HG03575 (cell line): ENCODE measurements around the gene THSD7A.

Experiments used
- ATAC-seq: cut with Tn5 transposase; IDR thresholded peaks from one replicate; pipeline ENCODE4 v1.9.1; 2021; ENCODE audit not compliant: unreplicated experiment, insufficient number of reproducible peaks, low FRiP score; ENCODE audit errors: extremely low read depth

Gene THSD7A

DNA sequence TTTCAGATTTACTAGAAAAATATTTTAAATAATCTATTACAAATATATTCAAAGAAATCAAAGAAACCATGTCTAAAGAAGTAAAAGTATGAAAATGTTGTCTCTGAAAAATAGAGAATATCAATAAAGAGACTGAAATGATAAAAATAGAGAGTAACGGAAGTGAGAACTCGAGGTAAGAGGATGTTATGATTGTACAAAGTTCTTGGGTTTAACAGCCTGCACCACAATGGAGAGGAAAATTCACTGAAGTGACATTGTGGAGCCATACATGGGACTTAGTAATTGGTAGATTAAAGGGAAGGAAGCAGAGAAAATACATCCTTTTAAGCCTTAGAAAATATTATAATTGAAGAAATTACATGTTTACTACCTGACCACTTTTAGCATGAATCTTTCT lies 77.9 kb downstream of the THSD7A start:
- no peak for ATAC-seq

DNA sequence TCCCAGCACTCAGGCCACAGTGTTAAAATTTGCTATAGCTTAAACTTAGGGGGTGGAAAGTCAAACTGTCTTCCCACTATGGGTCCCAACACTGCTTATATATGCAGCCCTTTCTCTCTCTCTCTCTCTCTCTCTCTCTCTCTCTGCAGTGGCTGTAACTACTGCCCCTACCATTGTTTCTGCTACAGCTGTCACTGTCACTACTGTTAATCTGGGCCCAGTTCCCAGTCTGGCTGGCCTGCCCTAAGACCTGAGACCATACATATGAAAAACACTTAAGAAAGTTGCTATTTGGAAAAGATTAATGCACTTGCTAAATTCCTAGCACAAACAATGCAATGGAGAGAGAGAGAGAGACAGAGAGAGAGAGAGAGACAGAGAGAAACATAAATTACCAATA lies 78.6 kb downstream of the THSD7A start:
- ATAC-seq, result no peak

DNA sequence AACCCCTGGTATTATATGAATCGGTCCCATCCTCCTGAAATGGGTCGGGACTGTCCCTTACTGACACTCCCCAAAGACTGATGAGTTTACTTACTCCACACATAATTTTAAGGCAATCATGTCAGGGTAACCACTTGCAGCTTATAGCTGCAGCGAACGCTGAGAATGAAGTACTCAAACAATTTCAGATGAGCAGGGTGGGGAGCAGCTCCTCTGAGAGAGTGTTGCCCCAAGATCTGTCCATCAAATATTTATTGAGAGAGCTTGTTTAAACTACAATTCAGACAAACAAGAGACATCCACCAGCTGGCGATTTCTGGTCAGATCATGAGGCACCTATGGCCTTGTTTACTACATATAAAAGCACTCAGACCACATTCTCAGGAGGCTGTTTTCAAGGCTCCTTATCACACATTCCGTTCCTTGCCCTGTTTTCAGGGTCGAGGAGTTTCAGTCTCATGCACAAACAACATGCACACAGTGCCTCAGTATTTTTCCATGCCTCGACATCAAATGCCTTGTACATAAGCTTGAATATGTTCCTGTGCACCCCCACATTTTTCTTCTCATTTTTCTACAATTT lies 80.1 kb downstream of the THSD7A start:
- no peak for ATAC-seq

DNA sequence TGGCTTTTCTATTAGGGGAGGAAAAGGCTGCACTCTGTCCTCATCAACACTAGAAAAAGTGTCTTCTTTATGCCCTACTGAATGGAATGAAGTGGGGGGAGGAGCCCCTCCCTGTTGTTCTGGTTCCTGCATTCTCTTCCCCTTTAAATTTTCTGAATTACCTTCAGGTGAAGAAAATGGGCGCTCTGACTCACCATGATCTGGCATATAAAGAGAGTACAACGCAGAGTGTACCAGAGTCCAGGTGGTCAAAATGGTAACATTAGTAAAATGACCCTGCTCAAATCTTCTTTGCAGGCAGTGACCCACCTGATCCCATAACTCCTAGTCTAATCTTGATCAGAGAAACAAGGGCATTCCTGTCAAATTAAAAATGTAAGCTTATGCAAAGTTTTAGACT lies 80.7 kb downstream of the THSD7A start:
- ATAC-seq, result no peak

DNA sequence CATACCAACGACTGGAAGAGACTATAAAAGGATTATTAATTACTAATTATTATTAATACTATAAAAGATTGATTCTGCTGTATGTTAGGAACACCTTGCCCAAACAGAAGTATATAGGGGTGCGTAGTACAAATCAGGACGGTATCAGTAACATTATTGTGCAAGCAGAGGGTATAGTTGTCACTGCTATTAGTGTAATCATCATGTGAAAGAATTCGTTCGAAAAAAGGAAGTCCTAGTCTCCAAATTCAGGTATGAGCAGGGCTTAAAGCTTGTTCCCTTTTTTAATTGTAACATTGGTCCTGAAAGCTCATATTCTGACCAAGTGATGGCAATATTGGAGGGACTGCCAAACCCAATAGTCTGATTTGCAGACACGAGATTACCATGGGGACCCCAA lies 81.8 kb downstream of the THSD7A start:
- no peak for ATAC-seq

DNA sequence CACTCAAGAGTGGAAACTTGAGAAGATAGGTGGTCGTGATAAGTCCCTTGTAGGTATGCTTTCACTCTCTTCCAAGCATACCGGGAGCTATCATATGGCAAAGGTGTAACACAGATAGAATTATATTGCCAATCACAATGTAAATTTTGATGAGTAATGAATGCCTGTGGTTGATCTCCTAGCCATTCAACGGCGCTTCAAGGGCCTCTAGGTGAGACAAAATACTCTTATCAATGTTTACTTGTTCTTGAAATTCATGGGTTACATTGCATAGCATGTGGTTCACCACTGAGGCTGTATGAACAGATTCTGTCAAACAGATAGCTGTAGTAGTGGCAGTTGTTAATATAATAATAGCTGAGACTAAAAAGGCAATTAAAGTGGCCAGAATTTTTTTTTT lies 82.4 kb downstream of the THSD7A start:
- no peak for ATAC-seq

DNA sequence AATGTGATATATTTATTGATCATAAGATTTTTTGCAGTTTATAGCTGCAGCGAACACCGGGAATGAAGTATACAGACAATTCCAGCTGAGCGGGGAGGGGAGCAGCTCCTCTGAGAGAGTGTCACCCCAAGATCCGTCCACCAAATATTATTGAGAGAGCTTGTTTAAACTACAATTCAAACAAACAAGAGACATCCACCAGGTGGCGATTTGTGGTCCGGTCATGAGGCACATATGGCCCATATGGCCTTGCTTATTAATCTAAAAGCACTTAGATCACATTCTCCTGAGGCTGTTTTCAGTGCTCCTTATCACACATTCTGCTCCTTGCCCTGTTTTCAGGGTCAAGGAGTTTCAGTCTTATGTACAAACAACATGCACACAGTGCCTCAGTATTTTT lies 83.1 kb downstream of the THSD7A start:
- ATAC-seq, result no peak

DNA sequence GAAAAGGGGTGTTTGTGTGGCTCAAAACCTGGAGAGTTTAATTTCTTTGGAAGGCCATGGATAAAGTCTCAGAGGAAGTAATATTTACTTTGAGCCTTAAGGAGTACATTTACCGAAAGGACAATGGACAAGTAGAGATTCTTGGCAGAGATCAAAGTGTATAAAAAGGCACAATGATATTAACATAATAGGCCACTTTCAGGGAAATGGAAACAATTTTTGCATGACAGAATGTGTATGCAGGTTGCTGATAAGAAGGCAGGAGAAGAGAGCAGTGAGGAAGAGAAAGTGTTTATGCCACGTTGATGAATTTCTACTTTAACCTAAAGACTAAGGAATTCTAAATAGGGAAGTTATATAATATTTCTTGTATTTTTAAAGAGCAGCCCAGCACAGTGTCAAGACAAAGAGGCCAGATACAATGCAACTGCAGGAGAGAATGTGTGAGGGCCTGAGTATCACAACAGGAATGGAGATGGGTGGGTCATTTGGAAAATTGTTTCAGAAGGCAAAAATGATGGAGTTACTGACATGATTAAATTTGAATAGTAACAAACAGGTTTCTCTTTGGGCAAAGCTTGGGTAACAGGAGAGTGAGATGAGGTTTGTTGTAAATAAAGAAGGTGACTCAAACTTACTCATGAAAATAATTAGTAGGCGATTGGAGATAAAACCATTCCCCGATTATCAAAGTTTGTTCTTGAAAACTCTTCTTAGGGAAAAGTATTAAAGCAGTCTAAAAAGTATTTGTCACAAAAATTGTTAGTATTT lies 84.1 kb downstream of the THSD7A start:
- no peak for ATAC-seq

DNA sequence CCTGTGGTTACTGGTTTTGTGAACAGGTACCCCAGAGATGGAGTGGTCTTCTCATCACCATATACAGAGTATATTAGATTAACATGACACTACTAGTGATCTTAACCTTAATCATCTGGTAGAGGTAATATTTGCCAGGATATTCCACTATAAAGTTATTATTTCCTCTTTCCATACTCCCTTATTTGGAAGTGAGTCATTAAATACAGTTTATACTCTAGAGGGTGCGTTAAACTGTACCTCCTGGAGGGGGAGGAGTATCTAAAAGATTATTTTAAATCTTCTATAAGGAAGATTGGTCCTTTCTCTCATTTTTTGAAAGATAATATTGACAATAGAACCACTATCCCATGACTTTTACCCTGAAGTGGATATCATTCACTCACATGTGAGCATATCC lies 85.4 kb downstream of the THSD7A start:
- no peak for ATAC-seq

DNA sequence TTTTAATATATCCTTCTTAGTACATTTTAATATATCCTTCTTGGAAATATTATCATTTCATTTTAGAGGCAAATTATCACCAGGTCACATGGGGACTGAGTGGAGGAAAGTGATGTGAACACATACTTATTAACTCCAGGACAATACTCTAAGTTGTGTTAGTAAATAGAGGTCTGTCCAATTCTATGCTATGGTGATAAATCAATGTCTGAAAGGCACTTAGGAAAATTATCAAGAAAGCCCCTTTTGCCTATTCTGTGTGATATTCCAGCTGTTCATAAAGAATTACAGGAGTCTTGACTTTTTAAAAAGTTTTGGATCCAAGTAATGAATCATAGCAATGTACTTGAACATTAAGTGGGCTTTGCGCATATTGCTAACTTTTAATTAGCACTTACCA lies 88.5 kb downstream of the THSD7A start:
- ATAC-seq, result no peak

DNA sequence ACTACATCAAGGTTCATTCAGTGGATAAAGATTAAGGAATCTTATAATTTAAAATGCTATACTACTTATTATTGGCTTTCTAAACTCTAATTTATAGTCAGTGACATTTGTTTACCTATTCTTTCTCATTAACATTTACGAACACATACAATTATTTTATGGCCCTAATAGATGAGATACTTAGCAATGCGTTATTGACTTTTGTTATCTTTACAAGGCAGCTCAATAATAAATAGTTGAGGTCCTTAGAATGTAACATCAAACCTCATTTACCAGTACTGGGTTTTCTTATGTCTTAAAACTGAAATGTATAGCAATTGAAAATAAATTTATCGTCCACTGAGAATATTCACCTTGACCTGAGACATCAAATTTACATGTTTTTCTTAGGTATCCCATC lies 89.0 kb downstream of the THSD7A start:
- ATAC-seq, result no peak

DNA sequence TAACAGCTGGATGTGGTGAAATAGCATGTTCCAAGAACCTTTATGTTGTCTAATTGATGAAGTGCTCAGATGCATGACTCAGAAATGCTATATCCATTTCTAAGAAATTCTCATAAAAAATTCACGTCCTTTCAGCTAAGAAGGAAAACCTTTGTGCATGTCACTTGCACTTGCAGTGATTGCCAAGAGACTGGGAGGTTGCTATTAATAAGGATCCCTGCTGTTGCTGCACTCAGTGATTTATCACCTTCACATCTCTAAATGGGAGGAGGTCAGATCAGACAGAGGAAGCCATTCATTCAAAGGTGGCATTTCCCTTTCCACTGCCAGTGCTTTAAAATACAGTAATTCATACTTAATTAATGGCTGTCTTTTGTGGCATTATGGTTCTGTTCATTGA lies 89.5 kb downstream of the THSD7A start:
- ATAC-seq, result no peak

DNA sequence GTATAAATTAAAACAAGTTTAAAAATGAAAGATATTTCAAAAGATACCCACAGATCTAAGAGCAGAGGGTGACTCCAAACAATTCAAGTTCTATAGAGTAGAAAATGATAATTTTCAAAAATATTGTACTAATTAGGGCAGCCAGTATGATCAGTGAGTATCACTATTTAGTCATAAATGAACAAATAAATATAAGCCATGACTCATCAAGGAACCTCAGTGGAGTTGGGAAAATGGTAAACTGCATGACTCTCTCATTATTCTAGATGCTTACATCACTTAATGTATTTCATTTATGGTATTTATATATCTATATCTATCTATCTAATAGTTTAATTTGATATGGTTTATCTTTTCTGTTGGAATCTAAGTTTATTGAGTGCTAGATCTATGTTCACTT lies 94.3 kb downstream of the THSD7A start:
- ATAC-seq, result no peak

DNA sequence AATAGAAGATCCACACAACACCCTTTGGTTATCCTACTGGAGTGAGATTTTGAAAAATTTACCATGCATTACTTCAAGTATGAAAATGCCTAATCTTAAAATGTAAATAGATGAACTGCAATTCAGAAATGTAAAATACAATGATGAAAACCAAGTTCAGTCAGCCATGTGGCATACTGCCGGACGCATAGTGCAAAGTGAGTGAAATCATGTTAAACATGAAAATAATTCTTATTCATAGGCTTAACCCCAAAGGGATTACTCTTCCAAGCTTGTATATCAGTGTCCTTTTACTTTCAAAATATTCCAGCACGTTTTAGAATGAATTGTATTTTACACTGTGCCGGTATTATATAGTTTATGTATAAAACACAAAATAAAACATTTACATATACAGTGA lies 99.8 kb downstream of the THSD7A start:
- no peak for ATAC-seq

DNA sequence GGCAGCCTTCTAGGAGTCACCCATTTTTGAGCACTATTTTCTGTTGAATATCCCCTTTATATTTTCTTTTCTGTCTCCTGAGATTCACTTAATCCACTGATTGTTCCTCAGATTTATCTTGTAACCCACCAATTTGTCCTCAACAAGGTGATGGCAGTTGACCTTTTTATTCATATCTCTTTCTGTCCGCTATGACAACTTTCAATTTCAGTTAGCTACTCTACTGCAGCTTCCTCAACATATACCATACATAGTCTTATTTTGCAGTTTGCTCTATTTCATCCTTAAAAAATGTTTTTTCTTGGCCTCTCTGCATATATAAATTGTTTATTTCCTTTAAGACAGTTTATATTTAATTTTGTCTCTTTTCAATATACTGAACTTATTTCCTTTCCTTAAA lies 101.3 kb downstream of the THSD7A start:
- no peak for ATAC-seq

DNA sequence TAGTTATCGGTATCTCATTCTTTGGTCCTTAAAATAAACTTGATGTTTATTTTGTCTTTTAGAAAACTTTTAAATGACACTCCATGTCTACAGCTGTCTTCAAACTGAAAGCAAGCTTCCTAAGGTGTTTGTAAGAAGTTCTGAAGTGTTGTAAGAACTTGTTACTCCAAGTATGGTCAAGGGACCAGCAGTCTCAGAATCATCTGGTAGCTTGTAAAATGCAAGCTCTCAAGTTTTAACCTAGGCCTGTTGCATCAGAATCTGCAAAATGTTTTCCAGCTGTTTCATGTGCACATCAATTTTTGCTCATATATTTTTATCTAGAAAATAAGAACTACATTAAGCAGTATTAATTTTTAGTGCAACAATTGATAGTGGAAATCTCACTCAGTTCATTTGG lies 104.1 kb downstream of the THSD7A start:
- ATAC-seq, result no peak

DNA sequence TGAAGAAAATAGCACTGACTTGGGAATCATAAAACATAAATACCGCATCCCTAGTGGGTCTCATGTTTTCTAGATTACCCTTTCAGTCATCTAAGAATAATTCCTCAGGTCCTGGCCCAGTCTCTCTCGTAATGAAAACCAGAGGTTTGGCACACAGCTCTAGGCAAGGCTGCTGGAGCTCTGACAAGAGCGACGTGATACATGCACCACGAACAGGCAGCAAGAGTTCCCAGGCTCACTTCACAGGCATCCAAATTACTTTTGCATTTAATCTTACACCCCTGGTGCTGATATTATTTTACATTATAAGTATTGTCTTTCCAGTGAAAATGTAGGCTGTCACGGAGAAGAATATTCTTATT lies 105.2 kb downstream of the THSD7A start:
- no peak for ATAC-seq

DNA sequence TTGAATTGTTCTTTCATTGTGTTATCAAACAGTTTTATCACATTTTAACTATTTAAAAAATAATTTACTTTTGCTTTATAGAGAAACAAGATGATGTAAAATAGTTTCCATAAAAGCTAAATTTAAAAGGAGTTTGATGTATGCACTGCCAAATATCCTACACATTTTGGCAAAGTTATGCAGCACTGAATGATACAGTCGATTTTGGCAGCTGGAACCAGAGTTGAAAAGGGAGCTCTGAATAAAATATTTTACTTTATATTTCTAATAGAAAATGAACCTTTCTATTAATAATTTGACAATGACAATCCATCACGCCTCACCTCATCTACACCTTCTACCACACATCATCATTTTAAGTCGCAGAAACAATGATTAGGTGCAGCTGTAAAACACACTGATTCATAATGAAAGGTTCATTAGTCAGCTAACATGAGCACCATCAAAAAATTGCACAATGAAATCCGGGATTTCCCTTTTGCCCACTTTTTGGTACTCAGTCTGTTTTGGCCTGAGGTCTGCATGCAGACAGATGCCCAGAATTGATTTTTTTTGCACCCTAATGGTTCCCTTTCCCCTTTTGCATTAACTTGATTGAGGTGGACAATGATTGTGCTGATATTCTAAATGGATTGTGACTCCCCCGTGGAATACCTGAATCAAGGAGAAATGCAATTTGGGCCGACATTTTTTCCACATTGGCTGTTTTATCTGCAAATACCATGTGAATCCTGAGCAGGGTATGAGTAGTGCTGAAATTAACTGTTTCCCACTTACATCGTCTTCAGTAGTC lies 105.8 kb downstream of the THSD7A start:
- no peak for ATAC-seq

DNA sequence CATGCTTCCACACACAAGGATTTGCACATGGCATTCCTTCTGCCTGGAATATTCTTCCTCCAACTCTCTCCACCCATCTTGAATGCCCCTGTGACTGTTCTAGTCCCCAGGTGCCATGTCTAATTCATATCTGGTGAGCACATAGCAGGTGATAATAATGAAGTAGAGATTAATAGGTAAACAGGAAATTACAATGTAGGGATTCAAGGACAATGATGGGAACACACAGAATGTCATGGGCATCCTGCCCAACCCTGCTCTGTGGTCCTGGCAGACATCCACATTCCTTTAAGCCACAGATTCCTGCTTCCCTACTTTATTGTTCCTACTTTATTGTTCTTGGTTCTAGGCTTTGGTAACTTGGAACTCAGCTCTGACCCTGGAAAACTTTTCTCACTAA lies 115.8 kb downstream of the THSD7A start:
- no peak for ATAC-seq

DNA sequence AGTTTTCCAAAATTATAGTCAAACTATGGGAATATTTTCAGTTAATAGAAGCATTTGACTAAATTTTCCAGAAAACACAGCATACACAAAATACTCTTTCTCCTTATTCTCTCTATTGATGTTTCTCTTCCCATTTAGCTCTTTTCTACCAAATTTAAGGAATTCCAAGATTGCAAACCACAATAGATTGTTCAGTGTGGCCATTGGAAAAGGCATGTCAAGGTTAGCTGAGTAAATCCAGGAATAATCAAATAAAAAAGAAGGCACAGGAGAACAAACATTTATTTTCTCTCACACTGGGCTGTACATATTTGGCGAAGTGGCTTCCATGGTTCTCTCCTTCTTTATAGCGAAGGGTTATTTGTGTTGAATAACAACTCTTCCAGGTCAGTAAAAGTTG lies 117.3 kb downstream of the THSD7A start:
- ATAC-seq, result no peak
